Left ventricle myocardium superior (tissue), 1 donor: ENCODE measurements around the gene RHPN2. TPM values are rescaled to one million over a fixed set of nuclear protein-coding genes. Genes with fewer than 3 reads are reported as not detected.
A peak's percentile ranks its signal among the peaks of the same experiment; 100 is the strongest.

Source experiments
- ATAC-seq: fragments of 200-7000 bp; cut with Tn5 transposase; one replicate; pipeline ENCODE4 v1.9.1; 2020; ENCODE audit warnings: mild to moderate bottlenecking, moderate library complexity
- DNase-seq: peaks from one replicate; pipeline ENCODE4 v3.0.0-alpha.2; 2020
- intact Hi-C: fragments of 100-400 bp; cut with micrococcal nuclease; formaldehyde crosslinking; loops from one replicate; pipeline ENCODE4 v1.11.0; 2022
- long read RNA-seq: library from polyadenylated mRNA; unstranded; transcript quantifications from one replicate; pipeline ENCODE4 v2.0.0, GENCODE V29; 2021
- total RNA-seq: library from RNA; stranded (reverse); fragmentation: NEBNext Ultra II Directional; extraction: Animal tissue kit (Norgen Biotek cat#: 25700); gene quantifications from one replicate; pipeline ENCODE4 v1.2.1, GENCODE V29; 2021
- donor health status: DM: no; HTN: yes; CAD: no; lungs with severe emphysema.

Gene RHPN2
- total RNA-seq = 2.4 TPM
- long read RNA-seq = 0 reads

DNA sequence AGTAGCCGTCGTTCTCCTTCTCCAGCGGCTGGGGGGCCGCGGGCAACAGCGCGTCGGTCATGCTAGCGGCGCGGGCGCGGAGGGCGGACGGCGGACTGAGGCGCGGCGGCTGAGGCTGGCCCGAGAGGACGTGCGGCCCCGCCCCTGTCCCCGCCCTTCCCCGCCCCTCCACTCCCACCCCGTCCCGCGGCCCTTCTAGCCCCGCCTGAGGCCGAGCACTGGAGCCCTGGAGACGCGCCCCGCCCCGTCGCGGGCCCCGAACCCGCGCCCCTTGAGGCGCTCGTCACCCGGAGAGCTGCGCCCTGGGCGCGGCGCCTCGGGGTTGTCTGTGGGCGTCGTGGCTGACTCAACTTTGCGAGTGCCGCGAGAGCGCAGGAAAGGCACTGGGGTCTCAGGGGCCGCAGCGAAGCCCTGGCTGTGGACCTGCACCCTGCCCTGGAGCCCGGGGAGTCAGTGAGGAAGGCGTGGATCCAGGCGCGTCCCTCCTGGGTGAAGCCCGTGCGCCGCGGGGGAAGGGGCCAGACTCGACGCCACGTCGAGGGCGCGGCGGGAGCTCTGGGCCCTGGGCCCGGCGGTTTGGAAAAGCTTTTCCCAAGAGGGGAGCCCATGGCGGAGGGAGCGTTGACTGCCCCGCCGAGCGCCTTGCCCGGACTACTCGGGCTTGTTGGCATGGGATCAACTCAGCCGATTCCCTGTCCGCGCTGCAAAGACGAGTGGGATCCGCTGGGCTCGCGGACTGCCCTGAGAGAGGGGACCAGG is at the start of gene RHPN2:
RHPN2 (minus strand) TSS at position 97 of the 759 bp plus-strand sequence; CDS start at position 61, 36 bp downstream.
- DNase-seq (peak; percentile 80), ATAC-seq (peak; percentile 98)
- intact Hi-C loops = no loop called here

DNA sequence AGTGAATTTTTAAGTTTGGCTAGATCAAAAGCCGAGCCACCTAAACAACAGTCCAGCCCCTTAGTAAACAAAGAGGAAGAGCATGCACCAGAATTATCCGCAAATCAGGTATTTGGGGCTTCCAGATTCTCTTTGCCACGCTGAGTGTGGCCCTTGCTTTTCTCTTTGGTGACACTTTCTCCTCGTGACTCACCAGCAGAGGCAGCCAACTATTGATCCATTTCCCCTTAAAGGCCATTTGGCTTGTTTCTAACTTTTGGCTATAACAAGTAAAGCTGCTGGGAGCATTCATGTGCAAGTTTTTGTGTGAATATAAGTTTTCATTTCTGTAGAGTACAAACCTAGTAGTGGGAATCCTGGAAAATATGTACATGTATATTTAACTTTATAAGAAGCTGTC is 49.6 kb upstream of the RHPN2 start:
- ATAC-seq (no peak), DNase-seq (no peak)
- intact Hi-C loops = no loop called here

DNA sequence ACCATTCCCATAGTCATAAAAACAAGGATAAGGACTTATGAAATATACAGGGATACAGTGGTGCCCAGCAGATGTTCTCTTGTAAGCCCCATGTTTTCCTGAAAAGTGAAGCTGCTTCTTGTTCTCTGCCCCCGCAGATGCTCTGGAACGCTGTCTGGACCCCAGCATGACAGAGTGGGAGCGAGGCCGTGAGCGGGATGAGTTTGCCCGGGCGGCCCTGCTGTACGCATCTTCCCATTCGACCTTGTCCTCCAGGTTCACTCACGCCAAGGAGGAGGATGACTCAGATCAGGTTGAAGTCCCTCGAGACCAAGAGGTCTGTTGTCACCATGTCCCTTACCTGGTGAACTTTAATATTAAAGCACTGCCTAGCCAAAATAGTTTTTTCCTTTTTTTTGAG is 46.9 kb upstream of the RHPN2 start:
- intact Hi-C loops = no loop called here

DNA sequence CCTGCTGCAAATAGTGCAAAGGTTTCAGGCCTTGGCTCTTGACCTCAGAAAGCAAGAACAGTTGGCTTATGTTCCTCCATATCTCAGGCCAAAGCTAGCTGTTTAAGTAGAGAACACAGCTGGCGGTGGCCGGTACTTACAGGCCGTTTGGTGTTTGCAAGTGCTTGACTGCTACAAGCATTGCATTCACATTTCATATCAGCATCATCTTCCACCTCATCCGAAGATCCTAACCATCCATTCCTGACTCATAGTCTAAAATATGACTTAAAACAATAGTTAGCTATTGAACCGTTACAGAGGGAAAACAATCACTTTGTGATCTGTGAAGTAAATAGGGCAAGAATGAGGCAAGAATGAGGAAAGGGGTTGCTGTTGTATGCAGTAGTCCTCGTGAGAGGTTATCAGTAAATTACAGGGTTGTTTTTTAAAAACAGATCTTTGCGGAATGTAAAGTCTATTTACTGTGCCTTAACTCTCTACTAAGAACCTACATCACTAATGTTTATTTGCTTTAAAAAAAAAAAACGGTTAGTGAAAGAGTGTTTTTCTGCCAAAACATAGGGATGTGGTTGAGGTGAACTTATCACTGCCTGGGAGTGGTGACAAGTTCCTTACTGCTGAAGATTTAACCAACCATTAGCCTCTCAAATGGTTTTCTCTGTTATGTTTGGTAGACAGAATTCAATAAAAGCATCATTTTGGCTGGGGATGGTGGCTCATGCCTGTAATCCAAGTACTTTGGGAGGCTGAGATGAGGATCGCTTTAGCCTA is 45.6 kb upstream of the RHPN2 start:
- DNase-seq (no peak), ATAC-seq (no peak)
- intact Hi-C loops = no loop called here

More for the DNA sequence above, 46.9 kb upstream of the RHPN2 start:
- DNase-seq (no peak), ATAC-seq (no peak)

DNA sequence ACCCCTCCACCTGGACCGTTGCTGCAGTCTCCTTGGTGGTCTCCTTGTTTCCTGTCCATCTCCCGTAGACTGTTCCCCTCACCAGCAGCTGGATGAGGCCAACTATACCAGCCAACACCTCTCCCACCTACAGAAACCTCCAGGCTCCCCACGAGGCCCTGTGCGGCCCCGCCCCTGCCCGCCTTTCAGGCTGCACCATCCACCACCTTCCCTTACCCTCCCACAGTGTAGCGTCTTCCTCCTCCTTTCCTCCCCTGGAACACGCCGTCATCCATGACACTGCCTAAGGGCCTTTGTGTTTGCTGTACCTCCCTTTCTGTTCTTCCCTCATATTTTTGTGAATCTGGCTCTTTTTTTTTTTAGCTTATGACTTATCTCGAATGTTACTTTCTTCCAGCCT is 43.5 kb upstream of the RHPN2 start:
- ATAC-seq (no peak), DNase-seq (no peak)
- intact Hi-C loops = no loop called here

DNA sequence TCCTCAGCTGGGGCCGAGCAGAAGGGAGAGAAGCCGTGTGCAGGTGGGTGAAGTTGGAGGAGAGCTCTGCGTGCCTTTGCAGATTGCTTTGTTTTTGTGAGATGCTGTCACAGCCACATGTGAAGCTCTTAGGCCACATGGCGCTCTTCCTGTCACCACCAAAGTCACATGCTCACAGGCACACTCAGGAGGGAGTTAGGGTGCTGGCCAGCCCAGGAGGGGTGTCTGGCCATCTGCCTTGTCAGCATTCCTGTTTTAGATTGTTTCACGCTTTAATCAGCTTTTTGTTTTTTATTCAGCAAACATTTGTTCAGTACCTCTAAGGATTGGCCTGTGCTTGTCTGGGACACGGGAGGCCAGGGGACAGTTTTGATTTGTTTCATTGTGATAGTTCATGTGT is 38.2 kb upstream of the RHPN2 start:
- DNase-seq (no peak), ATAC-seq (no peak)
- intact Hi-C loops = no loop called here

DNA sequence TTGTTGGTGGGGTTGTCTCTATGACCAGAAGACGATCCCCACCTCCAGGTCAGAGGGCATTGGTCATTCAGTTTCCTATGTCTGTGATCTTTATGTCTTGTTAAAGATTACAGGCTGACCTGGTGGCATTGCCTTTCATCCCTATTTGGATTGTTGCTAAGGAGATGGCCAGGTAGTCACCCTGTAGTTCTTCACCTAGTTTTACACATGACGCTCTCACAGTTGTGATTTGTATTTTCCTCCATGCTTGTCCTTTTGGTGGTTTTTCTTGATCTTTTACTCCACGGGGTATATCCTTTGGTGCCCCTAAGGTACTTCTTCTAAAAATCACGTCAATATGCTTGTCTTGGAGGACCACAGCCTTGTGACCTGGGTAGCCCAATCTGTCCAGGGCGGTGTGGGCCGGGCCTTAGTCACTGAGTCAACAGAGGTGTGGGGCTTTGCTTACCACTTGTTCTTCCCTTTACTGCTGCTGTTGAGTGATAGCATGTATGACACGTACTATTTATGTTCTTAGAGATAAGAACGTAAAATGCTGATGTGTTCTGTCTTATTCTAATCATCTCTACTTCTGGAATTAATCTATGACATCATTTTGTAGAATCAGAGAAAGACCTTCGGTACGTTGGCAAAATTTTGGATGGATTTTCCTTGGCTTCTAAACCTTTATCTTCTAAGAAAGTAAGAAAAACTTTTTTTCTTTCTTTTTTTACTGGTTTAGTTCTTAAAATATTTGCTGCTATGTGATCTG is 36.4 kb upstream of the RHPN2 start:
- DNase-seq (no peak), ATAC-seq (no peak)
- intact Hi-C loops = no loop called here

DNA sequence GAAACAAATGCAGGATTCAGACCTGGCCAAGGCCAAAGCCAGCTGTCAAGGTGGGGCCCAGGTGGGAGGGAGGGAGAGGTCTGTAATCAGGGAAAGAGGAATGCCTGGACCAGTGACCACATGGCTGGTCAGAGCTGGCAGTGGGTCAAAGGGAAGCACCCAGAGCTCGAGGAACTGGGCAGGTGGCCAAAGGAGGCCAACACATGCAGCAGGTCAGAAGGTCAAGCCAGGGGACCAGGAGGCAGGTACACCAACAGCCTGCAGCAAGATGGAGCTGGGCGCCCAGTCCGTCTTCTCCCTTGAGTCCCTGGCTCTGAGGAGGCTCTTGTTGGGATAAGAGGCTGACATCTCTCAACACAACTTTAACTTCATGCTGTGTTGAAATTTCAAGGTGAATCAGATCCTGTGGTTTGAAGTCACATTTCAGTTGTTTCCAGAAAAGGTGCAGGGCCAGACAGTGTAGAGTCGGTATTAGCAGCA is 33.4 kb upstream of the RHPN2 start:
- ATAC-seq = no peak
- intact Hi-C loops = no loop called here
- DNase-seq = no peak

DNA sequence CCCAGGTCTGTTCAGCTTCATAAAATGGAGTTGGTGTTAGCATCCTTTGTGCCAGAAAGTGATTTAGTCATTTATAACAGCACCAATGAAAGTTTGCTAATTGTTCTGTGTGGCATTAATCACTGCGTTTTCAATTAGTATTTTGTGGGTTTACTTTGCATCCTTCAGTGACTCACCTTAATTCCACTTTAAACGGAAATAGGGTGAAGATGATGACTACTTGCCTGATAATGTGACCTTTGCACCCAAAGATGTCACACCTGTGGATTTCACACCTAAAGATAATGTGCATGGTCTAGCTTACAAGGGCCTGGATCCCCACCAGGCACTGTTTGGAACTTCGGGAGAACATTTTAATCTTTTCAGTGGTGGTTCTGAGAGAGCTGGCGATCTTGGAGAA is 31.3 kb upstream of the RHPN2 start:
- intact Hi-C loops = no loop called here
- DNase-seq (no peak), ATAC-seq (no peak)

DNA sequence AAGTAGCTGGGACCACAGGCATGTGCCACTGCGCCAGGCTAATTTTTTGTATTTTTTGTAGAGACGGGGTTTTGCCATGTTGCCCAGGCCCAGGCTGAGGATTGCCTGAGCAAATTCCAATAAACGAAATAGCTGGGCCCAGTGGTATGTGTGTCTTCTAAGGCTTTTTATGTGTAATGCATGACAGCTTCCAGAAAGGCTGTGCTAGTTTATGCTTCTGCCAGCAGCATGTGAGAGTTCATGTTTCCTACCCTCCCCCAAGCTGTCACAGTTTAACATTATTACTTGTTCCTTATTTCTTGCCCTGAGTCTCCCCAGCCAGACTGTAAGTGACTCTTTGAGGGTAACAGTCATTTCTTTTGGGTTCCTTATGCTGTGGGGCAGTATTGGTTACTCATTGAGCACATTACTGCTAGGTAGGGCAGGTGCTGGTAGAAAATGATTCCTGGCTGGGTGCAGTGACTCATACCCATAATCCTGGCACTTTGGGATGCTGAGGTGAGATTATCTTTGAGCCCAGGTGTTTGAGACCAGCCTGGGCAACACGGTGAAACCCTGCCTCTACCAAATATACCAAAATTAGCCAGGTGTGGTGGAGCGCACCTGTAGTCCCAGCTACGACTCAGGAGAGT is 29.9 kb upstream of the RHPN2 start:
- no peak for ATAC-seq
- intact Hi-C loops = no loop called here
- DNase-seq = no peak

DNA sequence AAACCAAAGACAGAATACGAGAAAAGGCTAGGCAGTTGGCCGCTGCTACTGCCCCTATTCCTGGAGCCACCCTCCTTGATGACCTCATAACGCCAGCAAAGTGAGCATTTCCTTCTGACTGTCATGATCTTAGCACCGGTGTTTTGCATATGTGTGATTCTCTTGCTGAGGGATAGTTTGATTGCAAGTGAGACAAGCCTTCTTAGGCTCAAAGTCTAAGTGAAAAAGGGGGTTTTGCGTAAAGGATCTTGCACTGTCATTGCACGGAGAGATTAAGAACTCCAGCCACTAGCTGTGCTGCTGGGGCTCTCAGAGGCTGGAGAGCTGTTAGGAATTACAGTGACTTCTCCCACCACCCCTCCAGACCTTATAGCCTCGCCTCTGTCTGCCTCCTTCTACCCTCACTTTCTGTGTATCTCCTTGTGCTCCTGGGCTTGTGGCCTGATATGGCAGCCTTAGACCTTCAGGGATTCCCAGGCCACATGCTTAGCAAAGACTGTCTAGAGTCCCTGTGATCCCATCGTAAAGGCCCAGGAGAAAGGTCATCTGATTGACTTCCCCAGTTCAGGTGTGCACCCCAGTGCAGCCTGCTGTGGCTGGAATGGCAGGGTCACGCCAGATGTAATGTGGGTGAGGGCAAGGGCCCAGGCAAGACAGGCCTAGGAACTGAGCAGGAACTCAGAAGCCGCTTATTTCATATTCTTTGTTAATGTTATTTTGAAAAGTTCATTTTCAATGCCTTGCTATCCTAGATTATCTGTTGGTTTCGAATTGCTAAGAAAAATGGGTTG is 28.9 kb upstream of the RHPN2 start:
- intact Hi-C loops = no loop called here
- no peak for ATAC-seq
- no peak for DNase-seq

DNA sequence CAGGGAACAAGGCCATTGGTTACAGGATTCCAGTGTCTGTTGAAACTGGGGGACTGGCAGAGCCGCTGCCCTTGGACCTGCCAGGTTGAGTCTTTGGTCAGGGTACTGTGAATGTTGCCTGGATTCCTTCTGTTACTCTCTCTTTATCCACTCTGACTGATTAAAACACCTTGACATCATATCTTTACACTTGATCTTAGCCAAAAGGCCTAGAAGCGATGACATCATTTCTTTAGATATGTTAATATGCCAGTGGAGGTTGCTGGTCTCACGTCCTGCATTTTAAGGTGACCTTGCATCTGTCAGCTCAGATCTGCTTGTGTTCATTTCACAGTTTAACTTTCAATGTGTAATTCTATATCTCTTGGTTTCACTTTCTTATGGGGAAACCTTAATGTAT is 25.5 kb upstream of the RHPN2 start:
- DNase-seq (no peak), ATAC-seq (no peak)
- intact Hi-C loops = no loop called here

DNA sequence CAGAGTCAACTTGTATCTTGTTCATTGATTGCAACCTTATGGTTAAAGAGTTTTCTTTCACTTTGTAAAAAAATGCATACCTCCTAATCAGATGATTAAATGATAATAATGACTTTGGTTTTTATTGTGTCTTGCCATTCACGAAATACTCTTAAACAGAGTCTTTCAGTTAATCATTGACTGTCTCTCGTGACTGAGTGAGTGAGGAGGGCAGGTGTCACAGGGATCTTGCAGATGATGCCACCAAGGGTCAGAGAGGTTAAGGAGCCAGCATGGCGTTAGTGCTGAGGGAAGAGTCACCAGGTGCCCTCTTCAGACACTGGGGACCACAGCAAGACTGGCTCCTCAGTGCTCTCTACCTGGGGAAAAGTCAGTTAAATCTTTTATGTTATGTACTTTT is 24.3 kb upstream of the RHPN2 start:
- ATAC-seq (no peak), DNase-seq (no peak)
- intact Hi-C loops = no loop called here

DNA sequence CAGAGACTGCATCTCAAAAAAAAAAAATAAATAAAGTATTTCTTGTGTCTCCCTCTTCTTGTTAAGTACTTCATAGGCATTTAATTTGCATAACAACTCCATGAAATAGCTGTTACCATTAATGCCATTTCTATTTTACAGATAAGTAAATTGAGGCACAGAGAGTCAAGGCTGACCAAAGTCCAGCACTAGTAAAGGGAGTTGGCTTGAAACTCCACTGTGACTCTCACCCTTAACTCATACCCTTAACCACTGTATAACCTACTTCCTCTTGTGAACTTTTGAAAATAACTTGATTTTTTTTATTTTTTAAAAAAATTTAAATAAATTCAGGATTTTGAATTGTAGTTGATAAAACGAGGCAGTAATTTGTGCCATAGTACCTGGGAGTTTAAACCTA is 22.3 kb upstream of the RHPN2 start:
- ATAC-seq (no peak), DNase-seq (no peak)
- intact Hi-C loops = no loop called here

DNA sequence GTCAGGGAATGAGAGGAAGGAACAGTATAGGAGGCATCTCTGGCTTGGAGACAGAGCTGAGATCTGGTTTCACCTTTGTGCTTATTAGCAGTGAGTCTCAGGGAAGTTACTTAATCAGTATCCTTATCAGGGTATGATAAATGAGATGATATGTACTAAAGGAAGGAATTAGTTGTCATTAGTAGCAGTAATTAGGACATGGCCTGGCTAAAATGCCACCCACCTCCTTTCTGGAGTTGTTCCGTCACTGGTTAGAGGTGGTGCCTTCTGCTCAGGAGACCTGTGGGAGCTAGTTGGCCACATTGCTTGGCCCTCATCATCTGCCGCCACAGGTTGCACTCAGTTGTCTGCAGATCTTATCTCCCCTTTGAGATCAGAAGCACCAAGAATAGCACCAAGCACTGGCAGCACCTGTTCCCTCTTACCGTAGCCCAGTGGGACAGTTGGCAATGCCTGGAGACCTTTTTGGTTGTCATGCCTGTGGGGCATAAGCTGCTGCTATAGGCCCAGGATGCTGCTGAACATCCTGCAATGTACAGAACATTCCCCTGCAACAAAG is 21.0 kb upstream of the RHPN2 start:
- no peak for ATAC-seq
- intact Hi-C loops = no loop called here
- DNase-seq = no peak

DNA sequence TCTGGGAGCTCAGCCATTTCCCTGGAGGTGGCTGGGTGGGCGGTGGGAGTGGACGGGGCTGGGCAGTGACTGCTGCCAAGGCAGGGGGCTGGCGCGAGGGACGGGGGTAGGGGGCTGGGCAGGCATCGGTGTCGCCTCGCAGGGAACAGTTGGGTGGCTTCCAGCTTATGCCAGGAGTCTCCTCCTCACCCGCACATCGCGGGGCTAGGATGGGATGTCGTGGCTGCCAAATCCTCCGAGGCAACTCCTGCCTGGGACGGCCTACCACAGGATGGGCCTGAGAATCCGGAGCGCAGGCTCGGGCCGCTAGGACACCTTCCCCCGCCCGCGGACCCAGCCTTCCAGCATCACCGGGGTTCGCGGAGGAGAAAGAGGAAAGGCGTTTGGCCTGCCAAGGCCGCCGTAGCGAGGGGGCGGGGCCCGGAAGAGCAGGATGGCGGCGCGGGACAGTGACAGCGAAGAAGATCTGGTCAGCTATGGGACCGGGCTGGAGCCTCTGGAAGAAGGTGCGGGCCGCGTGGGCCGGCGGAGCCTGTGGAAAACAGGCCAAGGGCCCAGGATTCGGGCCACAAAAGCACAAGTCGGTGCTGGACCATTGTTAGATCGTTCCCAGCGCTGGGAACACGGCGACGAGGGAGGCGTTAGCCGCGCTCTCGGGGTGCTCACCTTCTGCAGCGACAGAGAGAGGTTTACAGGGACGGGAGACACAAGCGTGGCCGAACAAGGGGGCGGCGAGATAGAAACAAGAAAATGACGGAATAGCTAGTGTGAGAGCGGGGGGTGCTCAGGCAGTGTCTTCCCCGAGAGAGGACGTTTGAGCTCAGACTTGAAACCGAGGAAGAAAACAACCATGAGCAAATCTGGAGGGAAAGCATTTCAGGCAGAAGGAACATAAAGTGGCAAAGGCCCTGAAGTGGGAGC is 16.3 kb upstream of the RHPN2 start, which contains the start of gene GPATCH1:
GPATCH1 (plus strand) TSS at position 421 of the 921 bp plus-strand sequence; CDS start at position 434, 13 bp downstream.
- peak; percentile 98 for ATAC-seq
- intact Hi-C loops = no loop called here
- DNase-seq = peak; percentile 94

DNA sequence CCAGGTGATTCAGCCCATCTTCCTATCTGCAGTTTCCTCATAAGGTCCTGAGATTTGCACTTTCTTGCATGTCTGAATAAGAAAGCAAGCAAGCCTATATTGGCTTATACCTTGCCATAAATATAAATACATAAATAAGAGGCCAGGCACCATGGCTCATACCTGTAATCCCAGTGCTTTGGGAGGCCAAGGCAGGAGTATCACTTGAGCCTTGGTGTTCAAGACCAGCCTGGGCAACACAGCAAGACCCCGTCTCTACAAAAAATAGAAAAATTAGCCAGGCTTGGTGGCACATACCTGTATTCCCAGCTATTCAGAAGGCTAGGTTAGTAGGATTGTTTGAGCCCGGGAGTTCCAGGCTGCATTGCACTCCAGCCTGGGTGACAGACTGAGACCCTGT is 10.8 kb upstream of the RHPN2 start:
- ATAC-seq (no peak), DNase-seq (no peak)
- intact Hi-C loops = no loop called here
